ENCODE measurements around the gene ZBTB7C.

- TF ChIP-seq ZNF274 (IDR thresholded peaks at IDR 0.05; ENCODE audit: low read depth, low read length) (no peak), YY1 (IDR thresholded peaks at IDR 0.05; ENCODE audit: insufficient read depth, insufficient read length) (no peak), SUZ12 (IDR thresholded peaks at IDR 0.05; ENCODE audit: extremely low read depth, insufficient read depth, insufficient read length) (no peak)
Observed at GRCh38 chr18:48084858-48085257, 324.3 kb downstream of the ZBTB7C start.

Data from NT2/D1 (cell line).